Middle frontal gyrus (tissue), 1 donor: ENCODE data around the gene DOK6.

Experiments used
- DNase-seq: peaks from one replicate; pipeline ENCODE4 v3.0.0-alpha.2; 2015; ENCODE audit warnings: low spot score; ENCODE audit errors: extremely low spot score

DOK6 gene

DNA sequence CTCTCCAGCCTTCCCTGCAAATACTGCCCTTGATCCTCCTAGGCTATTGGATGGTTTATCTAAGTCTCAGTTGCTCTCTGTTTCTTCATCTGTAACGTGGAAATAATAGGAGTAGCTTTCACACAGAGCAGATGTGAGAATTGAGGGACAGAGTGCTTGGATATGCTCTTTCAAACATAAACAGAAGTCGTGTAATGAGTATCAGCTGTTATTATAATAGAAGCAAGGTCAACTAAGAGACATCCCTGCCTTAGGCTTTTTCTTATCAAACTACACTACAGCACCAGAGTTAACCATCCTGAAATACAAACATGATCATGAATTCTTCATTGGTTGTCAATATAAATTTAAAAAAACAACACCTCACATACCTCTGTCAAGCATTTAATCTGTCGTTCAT lies 138.2 kb downstream of the DOK6 start:
- DNase-seq, result no peak

DNA sequence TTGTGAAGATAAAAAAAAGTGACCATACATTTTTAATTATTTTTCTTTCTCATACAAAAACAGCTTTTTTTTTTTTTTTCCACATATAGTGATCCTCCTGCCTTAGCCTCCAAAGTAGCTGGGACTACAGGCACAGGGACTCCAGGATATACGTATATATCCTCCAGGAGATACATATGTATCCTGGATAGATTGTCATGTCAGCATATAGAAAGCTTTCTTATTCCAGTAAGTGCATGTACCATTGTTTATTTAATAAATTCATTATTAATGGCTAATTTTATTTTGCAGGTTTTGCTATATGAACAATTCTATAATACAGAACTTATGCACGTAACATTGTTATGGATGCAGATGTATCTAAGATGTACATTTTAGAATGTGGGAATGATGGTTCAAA lies 138.7 kb downstream of the DOK6 start:
- DNase-seq, result no peak

DNA sequence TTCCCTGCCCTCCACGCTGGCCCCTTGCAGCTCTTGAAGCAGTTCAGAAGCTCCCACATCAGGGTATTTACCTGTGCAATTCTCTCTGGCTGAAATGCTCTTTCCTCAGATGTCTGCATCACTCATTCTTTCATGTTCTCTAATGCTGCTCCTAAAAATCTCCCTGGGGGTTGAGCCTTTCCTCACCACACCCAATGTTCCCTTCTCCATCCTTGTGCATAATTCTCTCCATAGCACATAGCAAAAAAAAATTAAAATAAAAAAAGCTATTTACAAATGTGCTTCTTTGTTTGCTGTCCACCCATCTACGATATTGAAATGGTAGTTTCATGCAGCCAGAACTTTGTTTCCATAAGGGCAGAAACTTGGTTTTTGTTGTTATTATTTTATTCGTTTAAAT lies 155.5 kb downstream of the DOK6 start:
- DNase-seq, result no peak

DNA sequence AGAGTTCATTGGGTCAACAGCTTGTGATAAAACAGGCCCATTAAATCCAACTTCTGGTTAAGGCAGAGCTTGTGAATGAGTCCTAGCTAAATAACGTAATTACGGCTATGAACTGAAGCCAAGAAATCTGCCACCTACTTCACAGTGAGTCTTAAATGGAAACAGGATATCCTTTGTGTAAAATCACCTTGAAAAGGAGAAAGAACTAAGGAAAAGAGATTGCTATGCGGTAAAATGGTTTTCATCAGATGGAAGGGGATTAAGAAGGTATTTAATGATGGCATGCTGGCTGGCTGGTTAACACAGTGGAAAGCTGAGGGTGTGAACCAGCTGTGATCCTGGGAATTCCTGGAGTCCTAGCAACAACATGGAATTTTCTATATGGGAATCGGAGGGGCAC lies 156.6 kb downstream of the DOK6 start:
- no peak for DNase-seq

DNA sequence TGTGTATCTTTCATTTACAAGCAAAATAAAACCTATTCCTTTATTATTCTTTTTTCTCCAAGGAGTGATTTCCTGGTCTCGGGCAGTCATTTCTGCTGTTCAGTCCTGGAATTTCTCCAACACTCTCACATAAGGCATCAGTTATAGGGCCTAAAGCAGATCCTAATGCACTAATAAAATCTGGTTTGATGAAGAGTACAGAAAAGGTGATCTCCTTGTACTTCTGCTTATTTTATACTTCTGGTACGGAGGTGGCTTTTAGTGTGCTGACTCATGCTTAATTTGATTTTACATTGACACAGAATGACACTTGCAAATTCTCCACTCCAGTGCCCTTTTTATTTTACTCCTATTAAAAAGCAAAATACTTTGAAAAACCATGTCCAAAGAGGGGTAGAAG lies 157.4 kb downstream of the DOK6 start:
- DNase-seq, result no peak

DNA sequence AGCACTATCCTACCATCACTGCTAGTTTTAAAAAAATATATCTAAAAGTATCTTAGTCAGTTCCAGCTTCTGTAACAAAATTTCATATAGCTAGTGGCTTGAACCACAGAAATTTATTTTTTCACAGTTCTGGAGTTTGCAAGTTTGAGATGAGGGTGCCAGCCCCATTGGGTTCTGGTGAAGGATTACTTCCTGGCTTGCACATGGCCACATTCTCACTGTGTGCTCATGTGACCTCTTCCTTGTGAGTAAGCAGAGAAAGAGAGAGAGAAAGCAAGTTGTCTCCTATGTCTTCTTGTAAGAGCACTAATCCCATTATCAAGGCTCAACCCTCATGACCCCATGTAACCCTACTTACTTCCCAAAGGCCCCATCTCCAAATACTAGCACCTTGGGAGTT lies 158.9 kb downstream of the DOK6 start:
- no peak for DNase-seq

DNA sequence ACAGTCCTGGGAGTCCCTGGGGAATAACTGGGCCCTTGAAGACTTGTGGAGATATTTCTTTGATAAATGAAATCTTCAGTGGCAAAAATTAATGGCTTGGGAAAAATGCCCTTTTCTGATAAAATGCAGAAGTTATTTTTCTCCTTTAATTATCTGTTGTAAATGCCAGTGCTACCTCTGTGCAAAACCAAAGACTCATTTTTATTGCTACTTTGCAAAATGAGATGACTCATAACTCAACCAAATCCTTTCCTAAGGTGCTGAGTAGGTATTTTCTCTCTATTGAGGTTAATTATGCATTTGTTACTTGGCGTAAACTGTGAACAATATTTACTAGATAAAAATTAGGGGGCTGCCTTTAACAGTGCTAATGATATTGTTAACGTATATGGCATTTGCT lies 163.9 kb downstream of the DOK6 start:
- no peak for DNase-seq

DNA sequence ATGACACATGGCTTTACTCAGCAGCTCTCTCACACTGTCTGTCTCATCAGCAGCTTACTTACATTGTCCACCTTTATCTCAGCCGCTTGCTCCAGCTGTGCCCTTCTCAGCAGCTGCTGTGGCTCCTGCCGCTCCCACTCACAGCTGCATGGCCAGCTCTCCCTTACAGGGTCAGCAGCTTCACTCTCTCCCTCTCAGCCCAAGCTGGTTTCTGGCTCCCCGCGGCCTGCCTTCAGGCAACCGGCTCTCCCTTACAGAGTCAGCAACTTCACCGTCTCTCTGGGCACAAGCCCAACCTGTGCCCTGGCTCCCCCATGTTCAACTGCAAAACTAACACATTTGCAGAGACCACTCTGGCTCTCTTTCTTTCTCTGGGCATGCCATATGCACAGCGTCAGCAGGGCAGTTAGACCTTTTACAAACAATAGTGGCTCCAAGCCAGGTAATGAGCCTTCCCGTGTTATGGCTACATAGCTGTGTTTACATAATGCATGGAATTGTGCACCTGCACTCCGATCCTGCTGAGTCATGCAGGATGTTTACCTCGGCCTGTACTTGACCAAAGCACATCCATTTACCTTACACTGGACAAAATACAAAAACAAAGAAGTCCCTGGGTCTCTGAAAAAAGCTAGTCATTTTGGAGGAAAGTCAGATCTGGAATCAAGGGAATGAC lies 167.3 kb downstream of the DOK6 start:
- no peak for DNase-seq

DNA sequence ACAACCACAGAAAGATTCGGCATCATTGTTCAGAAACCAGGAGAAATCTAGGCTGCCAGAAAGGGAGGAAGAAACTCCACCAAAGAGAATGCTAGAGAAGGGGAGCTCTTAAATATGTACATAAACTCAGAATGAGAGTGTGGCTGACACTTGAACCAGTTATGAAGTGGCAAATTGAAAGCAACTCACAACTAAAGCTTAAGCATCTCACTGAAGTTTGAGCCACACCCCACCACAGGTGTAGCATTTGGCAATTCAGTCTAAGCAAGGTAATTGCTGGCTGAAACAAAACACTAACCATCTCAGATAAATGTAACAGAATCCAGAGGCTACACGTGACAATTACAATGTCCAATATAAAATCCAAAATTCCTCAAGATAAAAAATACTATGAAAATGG lies 168.4 kb downstream of the DOK6 start:
- DNase-seq, result no peak

DNA sequence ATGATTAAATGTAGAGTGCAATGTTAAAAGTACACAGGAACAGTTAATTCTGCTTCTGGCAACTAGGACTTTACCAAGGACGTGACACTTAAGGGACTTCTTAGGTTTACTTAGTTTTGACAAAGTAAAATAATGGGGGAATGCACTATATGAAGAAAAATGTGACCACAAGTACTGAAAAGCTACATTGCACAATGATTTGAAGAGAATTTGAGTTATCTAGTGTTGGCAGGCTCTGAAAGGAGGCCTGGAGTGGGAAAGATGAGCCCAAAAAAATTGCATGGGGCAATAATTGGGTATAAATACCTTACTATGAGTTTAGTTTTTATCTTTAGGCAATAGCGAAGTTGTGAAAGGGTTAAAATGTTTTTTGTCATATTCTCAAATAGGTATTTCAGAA lies 173.7 kb downstream of the DOK6 start:
- DNase-seq, result no peak

DNA sequence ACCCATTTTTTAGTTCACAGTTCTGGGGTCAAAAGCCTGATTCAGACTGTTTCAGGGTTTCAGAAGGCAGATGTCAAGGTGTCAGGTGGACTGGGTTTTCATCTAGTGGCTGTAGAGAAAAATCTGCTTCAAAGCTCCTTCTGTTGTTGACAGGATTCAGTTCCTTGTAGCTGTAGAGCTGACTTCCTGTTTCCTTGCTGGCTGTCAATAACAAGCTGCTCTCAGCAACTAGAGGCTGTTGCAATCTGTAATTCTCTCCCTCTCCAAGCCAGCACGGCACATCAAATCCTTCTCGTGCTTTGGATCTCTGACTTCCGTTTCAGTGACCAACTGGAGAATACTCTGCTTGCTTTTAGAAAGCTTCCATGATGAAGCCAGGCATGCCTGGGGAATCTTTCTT lies 179.4 kb downstream of the DOK6 start:
- no peak for DNase-seq

DNA sequence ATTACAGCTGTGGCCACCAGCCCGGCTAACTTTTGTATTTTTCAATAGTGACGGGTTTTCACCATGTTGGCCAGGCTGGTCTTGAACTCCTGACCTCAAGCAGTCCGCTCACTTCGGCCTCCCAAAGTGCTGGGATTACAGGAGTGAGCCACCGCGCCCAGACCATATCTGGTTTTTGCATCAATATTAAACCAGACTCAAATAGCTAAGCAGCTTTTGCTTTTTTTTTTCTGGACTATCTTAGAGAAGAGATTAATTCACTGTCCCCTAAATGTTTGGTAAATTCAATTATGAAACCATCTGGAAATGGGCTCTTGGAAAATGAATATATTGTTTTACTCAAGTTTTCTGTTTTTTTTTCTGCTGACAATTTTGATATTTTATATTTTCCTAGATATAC lies 183.7 kb downstream of the DOK6 start:
- no peak for DNase-seq

DNA sequence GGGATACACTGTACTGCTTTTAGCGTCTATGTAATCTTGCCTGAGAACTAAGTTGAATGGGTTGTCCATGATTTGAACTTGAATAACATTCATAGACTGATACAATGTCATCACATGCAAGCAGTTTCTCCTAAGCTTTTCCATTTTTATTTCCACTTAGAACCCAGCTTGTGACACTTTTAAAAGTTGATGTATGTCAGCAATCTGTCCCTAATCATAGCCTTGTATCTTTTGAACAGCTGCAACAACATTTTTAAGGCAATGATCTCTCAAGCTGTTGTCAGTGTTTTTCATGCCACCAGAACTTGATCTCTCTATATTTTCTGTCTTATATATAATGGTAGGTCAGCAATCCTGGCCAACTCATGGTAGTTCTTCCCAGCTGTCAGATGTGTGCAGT lies 185.0 kb downstream of the DOK6 start:
- DNase-seq, result no peak

DNA sequence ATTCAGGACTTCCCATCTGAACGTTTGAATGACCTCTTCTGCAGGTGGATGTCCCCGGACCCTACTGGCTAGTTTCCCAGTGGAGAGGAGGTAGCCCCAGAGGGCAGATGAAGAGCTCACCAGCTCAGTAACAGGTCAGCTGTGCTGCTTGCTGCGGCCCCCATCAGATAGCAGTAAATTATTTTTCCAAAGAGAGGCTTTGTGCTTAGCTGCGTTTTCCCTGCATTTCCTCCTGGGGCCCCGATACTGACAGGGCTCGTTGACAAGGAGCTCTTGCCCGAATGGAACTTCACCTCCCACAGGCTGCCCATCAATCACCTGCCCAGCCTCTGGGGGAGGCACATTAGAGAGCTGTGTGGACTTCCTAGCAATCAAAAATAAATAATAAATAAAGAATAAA lies 185.8 kb downstream of the DOK6 start:
- DNase-seq, result no peak

DNA sequence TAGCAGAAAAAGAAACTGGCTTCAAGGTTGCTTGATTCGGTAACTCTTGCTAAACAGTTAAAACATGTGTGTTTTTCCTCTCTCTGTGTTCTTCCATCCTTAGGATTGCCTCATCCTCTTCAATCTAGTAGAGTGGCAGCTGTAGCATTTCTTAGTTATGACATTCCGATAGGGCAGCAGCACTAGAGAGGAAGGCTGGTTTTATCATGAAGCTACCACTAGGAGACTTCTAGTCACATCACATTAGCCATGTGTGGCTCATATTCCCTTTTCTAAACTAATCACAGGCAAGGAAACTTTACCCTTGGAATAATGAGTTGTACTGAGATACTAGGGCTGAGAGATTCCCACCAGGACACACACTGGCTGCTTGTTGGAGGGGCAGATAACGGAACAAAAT lies 187.6 kb downstream of the DOK6 start:
- no peak for DNase-seq

DNA sequence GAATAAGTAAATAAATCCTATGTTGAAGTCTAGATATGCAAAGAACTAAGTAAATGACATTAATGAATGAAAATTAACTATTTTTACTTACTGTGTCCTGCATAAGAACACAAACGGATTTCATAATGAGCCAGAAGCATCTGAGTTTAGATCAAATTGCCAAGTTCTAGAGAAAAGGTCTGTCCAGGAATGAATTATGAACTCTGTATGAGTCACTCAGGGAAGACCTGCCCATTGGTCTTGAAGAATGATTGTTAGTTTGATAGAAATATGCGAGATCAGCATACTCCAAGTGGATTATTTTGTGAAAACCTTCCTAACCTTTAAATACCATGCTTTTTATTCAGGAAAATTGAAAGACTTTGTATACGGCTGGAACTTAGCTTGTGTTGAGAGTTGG lies 189.5 kb downstream of the DOK6 start:
- DNase-seq, result no peak

DNA sequence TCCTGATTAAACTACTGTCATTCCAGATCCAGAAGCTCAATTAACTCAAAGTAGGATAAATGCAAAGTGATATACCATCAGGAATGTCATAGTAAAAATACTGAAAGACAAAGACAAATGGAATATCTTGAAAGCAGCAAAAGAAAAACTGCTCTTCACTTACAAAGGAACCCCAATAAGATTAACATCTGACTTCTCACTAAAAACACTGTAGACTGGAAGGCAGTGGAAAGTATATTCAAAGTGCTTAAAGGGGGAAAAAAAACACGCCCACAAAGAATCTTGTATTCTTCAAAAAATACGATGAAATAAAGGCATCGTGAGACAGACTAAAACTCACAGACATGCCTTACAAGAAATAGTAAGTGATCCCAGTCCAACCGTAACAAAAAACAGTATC lies 195.7 kb downstream of the DOK6 start:
- no peak for DNase-seq

DNA sequence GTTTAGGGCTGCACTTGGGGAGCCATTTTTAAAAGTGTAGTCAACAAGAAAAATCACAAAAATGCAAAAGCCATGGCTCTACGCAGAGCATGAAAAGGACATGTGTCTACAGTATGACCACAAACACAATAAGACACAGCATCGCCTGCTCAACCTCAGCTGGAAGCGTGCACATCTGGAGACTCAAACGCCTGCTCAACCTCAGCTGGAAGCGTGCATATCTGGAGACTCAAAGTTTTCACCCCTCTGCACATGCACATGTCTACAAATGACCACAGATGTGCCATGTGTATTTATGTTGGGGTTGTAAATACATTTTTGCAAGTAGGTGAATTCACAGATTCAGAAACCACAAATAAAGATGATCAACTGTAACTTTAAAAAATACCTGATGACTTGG lies 196.9 kb downstream of the DOK6 start:
- no peak for DNase-seq

DNA sequence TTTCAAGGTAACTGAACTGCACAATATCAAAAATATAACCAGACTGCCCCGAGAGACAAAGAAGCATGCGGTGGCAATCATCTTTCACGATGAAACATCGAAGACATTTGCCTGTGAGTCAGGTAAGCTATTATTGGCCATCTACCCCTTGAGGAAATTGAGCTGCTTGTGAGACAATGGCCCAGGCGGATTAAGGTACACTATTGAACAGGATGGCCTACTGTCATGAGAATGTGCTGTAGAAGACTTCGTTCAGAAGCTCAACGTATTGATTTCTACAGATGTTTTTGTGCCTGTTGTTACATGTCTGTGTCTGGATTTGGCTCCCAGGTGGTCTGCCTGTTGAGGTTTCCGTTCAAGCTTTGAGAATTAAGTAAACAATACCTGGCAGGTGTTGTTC lies 198.7 kb downstream of the DOK6 start:
- no peak for DNase-seq

DNA sequence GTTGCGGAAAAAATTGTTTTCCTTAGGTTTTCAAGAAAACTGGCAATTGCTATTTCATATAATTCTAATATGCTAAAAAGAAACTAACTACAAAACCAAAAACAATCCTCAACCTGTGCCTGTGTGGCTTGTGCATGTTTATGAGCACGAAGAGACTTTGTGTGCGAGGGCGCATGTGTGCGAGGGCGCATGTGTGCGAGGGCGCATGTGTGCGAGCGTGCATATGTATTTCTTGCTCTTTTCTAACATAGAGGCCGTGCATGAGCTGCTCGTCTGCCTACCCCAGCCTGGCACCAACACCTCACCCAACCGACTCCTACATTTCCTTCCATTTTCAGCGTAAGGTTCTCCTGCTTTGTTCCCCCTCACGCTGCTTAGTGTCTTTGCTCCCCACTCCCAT lies 211.6 kb downstream of the DOK6 start:
- DNase-seq, result no peak

DNA sequence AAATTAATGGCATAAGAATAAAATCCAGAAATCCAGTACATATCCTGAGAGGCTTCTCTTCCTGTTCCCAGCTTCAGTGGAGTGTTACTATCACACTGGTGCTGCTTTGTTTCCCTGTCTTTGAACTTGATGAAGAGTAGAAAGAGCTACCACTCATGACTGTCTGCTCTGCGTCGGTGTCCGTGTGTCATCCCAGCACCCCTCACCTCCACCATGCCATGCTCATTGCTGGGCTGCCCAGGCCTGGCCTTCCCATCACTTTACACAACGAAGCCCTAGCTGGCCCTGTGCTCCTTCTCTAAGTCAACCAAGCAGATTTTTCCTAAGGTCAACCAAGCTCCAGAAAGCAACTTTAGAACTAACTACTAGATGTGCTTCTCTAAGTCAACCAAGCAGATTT lies 215.4 kb downstream of the DOK6 start:
- no peak for DNase-seq

DNA sequence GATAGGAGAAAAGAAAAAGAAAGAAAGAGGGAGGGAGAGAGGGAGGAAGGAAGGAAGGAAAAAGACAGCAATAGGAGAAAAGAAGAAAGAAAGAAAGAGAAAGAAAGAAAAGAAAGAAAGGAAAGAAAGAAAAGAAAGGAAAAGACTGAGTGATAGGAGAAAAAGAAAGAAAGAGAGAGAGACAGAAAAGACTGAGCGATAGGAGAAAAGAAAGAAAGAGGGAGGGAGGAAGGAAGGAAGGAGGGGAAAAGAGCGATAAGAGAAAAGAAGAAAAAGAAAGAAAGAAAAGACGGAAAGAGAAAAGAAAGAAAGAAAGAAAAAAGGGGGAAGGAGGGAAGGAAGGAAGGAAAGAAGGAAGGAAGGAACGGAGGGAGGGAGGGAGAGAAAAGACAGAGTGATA lies 216.7 kb downstream of the DOK6 start:
- no peak for DNase-seq

DNA sequence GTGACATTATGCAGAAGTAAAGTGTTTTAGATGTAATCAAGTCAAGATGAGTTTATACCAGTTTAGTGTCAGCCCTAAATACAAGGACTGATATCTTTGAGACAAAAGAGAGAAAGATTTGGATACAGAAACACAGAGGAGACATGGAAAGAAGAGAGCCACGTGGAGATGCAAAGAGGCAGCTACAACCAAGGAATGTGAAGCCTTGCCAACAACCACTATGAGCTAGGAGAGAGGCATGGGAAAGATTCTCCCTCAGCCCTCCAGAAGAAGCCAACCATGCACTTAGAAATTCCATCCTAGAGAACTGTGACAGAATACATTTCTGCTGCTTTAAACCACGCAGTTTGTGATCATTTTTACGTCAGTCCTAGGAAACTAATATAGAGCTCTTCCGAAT lies 217.2 kb downstream of the DOK6 start:
- no peak for DNase-seq

DNA sequence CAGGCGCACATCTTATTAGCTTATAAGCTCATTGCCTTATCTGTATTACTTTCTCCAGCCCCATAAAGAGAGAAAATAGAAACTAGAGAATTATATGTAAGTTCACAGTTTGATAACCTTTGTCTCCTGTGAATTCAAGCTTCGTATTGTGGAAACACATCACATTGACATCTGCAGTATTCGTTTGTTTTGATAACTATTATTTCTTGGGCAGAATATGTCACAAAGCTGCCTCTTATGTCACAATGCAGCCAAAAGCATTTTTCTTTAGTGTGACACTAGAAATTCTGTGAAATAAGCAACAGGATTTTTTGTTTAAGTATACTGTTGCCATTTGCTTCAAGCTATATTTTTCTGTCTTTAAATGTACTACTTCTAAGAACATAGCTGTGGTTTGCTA lies 221.5 kb downstream of the DOK6 start:
- no peak for DNase-seq
